ENCODE results near the gene KATNIP. TPM values are rescaled to one million over a fixed set of nuclear protein-coding genes. Genes with fewer than 3 reads are reported as not detected.
A peak's percentile ranks its signal among the peaks of the same experiment; 100 is the strongest.

KATNIP gene
- total RNA-seq, 1 experiment from 2014 or later = 23.0 TPM

GRCh38 chr16:27547851-27548250, 2.1 kb upstream of the KATNIP start (continued):
- TF ChIP-seq NR2C2 (CRISPR knock-in tag; IDR thresholded peaks at IDR 0.05) = no peak
- no peak for TF ChIP-seq NR3C1 (CRISPR knock-in tag; conservative IDR thresholded peaks at IDR 0.05; ENCODE audit: low read depth)
- TF ChIP-seq USF2 (CRISPR knock-in tag; IDR thresholded peaks at IDR 0.05) = no peak
- TF ChIP-seq MLX (CRISPR knock-in tag; IDR thresholded peaks at IDR 0.05) = no peak
- no peak for TF ChIP-seq OVOL2 (CRISPR knock-in tag; IDR thresholded peaks at IDR 0.05; ENCODE audit: borderline replicate concordance)
- TF ChIP-seq CREM (CRISPR knock-in tag; IDR thresholded peaks at IDR 0.05) = no peak
- no peak for TF ChIP-seq E2F4 (CRISPR knock-in tag; IDR thresholded peaks at IDR 0.05; ENCODE audit: borderline replicate concordance, low read depth)
- no peak for TF ChIP-seq AFF4 (CRISPR knock-in tag; IDR thresholded peaks at IDR 0.05; ENCODE audit: borderline replicate concordance)
- TF ChIP-seq ZSCAN18 (CRISPR knock-in tag; IDR thresholded peaks at IDR 0.05) = no peak

GRCh38 chr16:27549464-27549745, 539 bp upstream of the KATNIP start:
- peaks cover 18% of the 10 kb centered on the region for H3K4me1 Mint-ChIP-seq
- no peaks in the 10 kb centered on the region for H3K9me3 Mint-ChIP-seq
- ATAC-seq (peak; percentile 44), DNase-seq (ENCODE audit: low spot score) (no peak)
- POLR2A ChIA-PET = interaction anchor here (1.6 kb wide), 1 partner anchor 10 kb away, joined by 3 read pairs; no protein-coding TSS in a partner anchor
- peak overlapping the region; percentile 27; the same call in 1 of the 2 replicates for H3K27ac Mint-ChIP-seq
- H3K27me3 Mint-ChIP-seq (ENCODE audit: low read depth) = peaks cover 2% of the 10 kb centered on the region; the same call in 1 of the 2 replicates
- CTCF ChIA-PET = interaction anchor here (0.7 to 2.2 kb wide), 8 partner anchors 11 to 759 kb away, joined by 3 to 20 read pairs (median 4); no protein-coding TSS in a partner anchor
- TF ChIP-seq CDX4 (CRISPR knock-in tag; IDR thresholded peaks at IDR 0.05; ENCODE audit: borderline replicate concordance) (no peak), GABPB1 (CRISPR knock-in tag; IDR thresholded peaks at IDR 0.05) (no peak), USF1 (CRISPR knock-in tag; IDR thresholded peaks at IDR 0.05) (no peak), SOX15 (CRISPR knock-in tag; IDR thresholded peaks at IDR 0.05) (no peak), GRHL2 (CRISPR knock-in tag; IDR thresholded peaks at IDR 0.05; ENCODE audit: insufficient replicate concordance, severe bottlenecking) (no peak), AFF4 (CRISPR knock-in tag; IDR thresholded peaks at IDR 0.05; ENCODE audit: borderline replicate concordance) (no peak)
- peak overlapping the region; percentile 100 for H3K4me3 Mint-ChIP-seq
- peaks cover 16% of the 10 kb centered on the region for H3K36me3 Mint-ChIP-seq
